Muscle layer of duodenum (tissue), 2 donors: Measurements from ENCODE around the gene SDS.

Source experiments
- H3K27ac ChIP-seq: one replicate; pipeline ENCODE4 v1.7.0; 2013; ENCODE audit warnings: mild to moderate bottlenecking, low read length
- H3K27me3 ChIP-seq: one replicate; pipeline ENCODE4 v1.7.0; 2013; ENCODE audit warnings: low read depth, mild to moderate bottlenecking, control low read depth, low read length
- H3K36me3 ChIP-seq, 2 donors: one replicate each; pipeline ENCODE4 v1.7.0; 2013; ENCODE audit warnings: low read length in 2 of 2, control low read depth in 1 of 2, mild to moderate bottlenecking in 1 of 2; ENCODE audit not compliant: insufficient read depth in 2 of 2, control insufficient read depth in 1 of 2
- H3K4me1 ChIP-seq, 2 donors: one replicate each; pipeline ENCODE4 v1.7.0; 2013; ENCODE audit warnings: low read length in 2 of 2, mild to moderate bottlenecking in 2 of 2, control low read depth in 1 of 2, moderate library complexity in 1 of 2; ENCODE audit not compliant: insufficient read depth in 2 of 2, control insufficient read depth in 1 of 2
- H3K4me3 ChIP-seq, 2 donors: one replicate each; pipeline ENCODE4 v1.7.0; 2013; ENCODE audit warnings: low read length in 2 of 2, low read depth in 1 of 2, mild to moderate bottlenecking in 1 of 2
- H3K9me3 ChIP-seq, 2 donors: one replicate each; pipeline ENCODE4 v1.7.0; 2013; ENCODE audit warnings: low read length in 2 of 2, control low read depth in 1 of 2, mild to moderate bottlenecking in 1 of 2; ENCODE audit not compliant: control insufficient read depth in 1 of 2
- donor health status: healthy.

SDS gene

GRCh38 chr12:113439301-113439597, 35.6 kb upstream of the SDS start:
- Histone ChIP-seq H3K4me3 (no peak overlapping the region), H3K27ac (no peak overlapping the region), H3K36me3 (no peaks in the 10 kb centered on the region), H3K4me1 (no peaks in the 10 kb centered on the region), H3K27me3 (no peaks in the 10 kb centered on the region), H3K9me3 (no peaks in the 10 kb centered on the region)

GRCh38 chr12:113438523-113439300, 35.0 kb upstream of the SDS start:
- no peaks in the 10 kb centered on the region for H3K9me3 ChIP-seq
- no peak overlapping the region for H3K4me3 ChIP-seq
- H3K4me1 ChIP-seq, result no peaks in the 10 kb centered on the region
- H3K36me3 ChIP-seq, result no peaks in the 10 kb centered on the region
- no peak overlapping the region for H3K27ac ChIP-seq
- H3K27me3 ChIP-seq, result no peaks in the 10 kb centered on the region

GRCh38 chr12:113437729-113438100, 34.0 kb upstream of the SDS start:
- no peak overlapping the region for H3K4me3 ChIP-seq
- no peaks in the 10 kb centered on the region for H3K27me3 ChIP-seq
- H3K4me1 ChIP-seq, result no peaks in the 10 kb centered on the region
- no peak overlapping the region for H3K27ac ChIP-seq
- no peaks in the 10 kb centered on the region for H3K9me3 ChIP-seq
- H3K36me3 ChIP-seq, result no peaks in the 10 kb centered on the region

- no peaks in the 10 kb centered on the region for H3K4me1 ChIP-seq
- no peak overlapping the region for H3K27ac ChIP-seq
- no peak overlapping the region for H3K4me3 ChIP-seq
- no peaks in the 10 kb centered on the region for H3K36me3 ChIP-seq
- H3K27me3 ChIP-seq, result no peaks in the 10 kb centered on the region
- no peaks in the 10 kb centered on the region for H3K9me3 ChIP-seq
These were observed 33.5 kb upstream of the SDS start for GRCh38 chr12:113436993-113437728.

- no peak overlapping the region for H3K27ac ChIP-seq
- no peaks in the 10 kb centered on the region for H3K4me1 ChIP-seq
- no peaks in the 10 kb centered on the region for H3K27me3 ChIP-seq
- no peak overlapping the region for H3K4me3 ChIP-seq
- H3K36me3 ChIP-seq, result no peaks in the 10 kb centered on the region
- H3K9me3 ChIP-seq, result no peaks in the 10 kb centered on the region
These were observed 32.9 kb upstream of the SDS start for GRCh38 chr12:113436586-113436985.

- Histone ChIP-seq H3K36me3 (no peaks in the 10 kb centered on the region), H3K4me1 (no peaks in the 10 kb centered on the region), H3K4me3 (no peak overlapping the region), H3K27me3 (no peaks in the 10 kb centered on the region), H3K27ac (no peak overlapping the region), H3K9me3 (no peaks in the 10 kb centered on the region)
These were observed 31.7 kb upstream of the SDS start for GRCh38 chr12:113435367-113435766.

GRCh38 chr12:113432986-113433385, 29.3 kb upstream of the SDS start:
- H3K27ac ChIP-seq, result no peak overlapping the region
- no peak overlapping the region for H3K4me3 ChIP-seq
- H3K36me3 ChIP-seq, result no peaks in the 10 kb centered on the region
- no peaks in the 10 kb centered on the region for H3K27me3 ChIP-seq
- H3K9me3 ChIP-seq, result no peaks in the 10 kb centered on the region
- H3K4me1 ChIP-seq, result no peaks in the 10 kb centered on the region

- Histone ChIP-seq H3K4me1 (no peaks in the 10 kb centered on the region), H3K9me3 (no peaks in the 10 kb centered on the region), H3K36me3 (no peaks in the 10 kb centered on the region), H3K4me3 (no peak overlapping the region), H3K27me3 (no peaks in the 10 kb centered on the region), H3K27ac (no peak overlapping the region)
These were observed 24.8 kb upstream of the SDS start for GRCh38 chr12:113428482-113428881.

- Histone ChIP-seq H3K36me3 (no peaks in the 10 kb centered on the region), H3K4me1 (peaks cover 1 to 5% of the 10 kb centered on the region in 2 donors), H3K4me3 (no peak overlapping the region), H3K27me3 (no peaks in the 10 kb centered on the region), H3K27ac (no peak overlapping the region), H3K9me3 (no peaks in the 10 kb centered on the region)
These were observed 24.2 kb upstream of the SDS start for GRCh38 chr12:113427882-113428281.

GRCh38 chr12:113425960-113426453, 22.3 kb upstream of the SDS start:
- no peaks in the 10 kb centered on the region for H3K27me3 ChIP-seq
- peaks cover 6 to 7% of the 10 kb centered on the region in 2 donors for H3K4me1 ChIP-seq
- H3K27ac ChIP-seq, result no peak overlapping the region
- no peak overlapping the region for H3K4me3 ChIP-seq
- H3K9me3 ChIP-seq, result no peaks in the 10 kb centered on the region
- no peaks in the 10 kb centered on the region for H3K36me3 ChIP-seq

- Histone ChIP-seq H3K9me3 (no peaks in the 10 kb centered on the region), H3K27me3 (no peaks in the 10 kb centered on the region), H3K27ac (no peak overlapping the region), H3K36me3 (no peaks in the 10 kb centered on the region), H3K4me1 (peaks cover 6 to 7% of the 10 kb centered on the region in 2 donors), H3K4me3 (no peak overlapping the region)
These were observed 21.5 kb upstream of the SDS start for GRCh38 chr12:113424915-113425823.
